ENCODE measurements around the gene RFX6. TPM values are rescaled to one million over a fixed set of nuclear protein-coding genes. Genes with fewer than 3 reads are reported as not detected.
"Not testable (repeated sequence)": the region's sequence is repeated elsewhere in the genome, so short reads cannot be mapped to it uniquely, and the experiment has no call there.

RFX6 gene
- total and polyA plus RNA-seq, 2 donors (not counting 1 experiment from before 2014, with no cell fraction given): not detected

DNA sequence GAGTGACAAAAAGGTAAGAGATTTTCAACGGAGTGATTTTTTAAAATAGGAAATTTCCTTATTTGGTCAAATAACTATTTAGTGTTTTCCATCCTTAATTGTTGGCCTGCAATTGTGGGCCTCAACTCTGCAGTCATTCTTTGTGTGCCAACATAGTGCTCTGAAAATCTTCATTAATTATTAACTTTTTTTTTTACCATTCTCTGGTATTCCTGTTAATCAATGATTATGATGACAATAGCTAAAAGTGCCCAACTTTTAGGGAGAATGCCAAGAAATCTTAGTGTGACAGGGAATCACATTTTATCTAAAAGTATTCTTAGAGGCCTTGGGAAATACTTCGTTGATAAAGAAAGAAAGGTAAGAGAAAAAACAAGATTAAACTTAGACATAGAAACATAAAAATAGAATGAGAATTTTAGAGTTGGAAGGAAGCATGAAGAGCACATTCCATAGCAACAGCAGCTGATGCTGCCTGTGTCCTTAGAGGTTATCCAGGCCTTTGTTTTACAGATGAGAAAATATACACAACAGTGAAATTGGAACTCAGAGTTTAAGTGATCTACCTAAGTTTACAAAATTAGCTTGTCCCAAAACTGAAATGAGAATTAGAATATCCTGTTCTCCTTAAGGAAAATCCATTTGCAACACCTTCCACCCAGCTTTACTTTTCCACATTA, 49.3 kb upstream of the RFX6 start:
- Histone ChIP-seq H4K20me1 (ENCODE audit: control insufficient read depth, insufficient read depth, low read length, poor library complexity, severe bottlenecking) (no peaks in the 10 kb centered on the region), H3K36me3 (replicated peaks in 1 of 2; ENCODE audit: control extremely low read depth in 1 of 2, control insufficient read depth in 1 of 2, extremely low read depth in 1 of 2, insufficient read depth in 2 of 2, low read length in 1 of 2) (no peaks in the 10 kb centered on the region), H2AFZ (ENCODE audit: insufficient read depth, low read depth, low read length, poor library complexity, severe bottlenecking) (no peak overlapping the region), H3K27ac (ENCODE audit: low read length in 2 of 2) (no peak overlapping the region), H3K27me3 (replicated peaks in 1 of 4; ENCODE audit: control extremely low read depth in 1 of 4, control insufficient read depth in 3 of 4, insufficient read depth in 4 of 4, low read length in 3 of 4) (no peaks in the 10 kb centered on the region), H3K4me3 (ENCODE audit: control extremely low read depth in 1 of 5, extremely low read depth in 1 of 5, insufficient read depth in 1 of 5, low read depth in 2 of 5, low read length in 4 of 5) (no peak overlapping the region), H3K9me3 (ENCODE audit: control extremely low read depth in 1 of 3, control insufficient read depth in 2 of 3, insufficient read depth in 1 of 3, low read length in 2 of 3) (peaks cover 0 to 2% (median 0%) of the 10 kb centered on the region in 3 donors), H3K4me1 (ENCODE audit: control insufficient read depth in 2 of 2, insufficient read depth in 2 of 2, low read length in 2 of 2) (no peaks in the 10 kb centered on the region), H3K4me2 (replicated peaks; ENCODE audit: low read depth, low read length, poor library complexity, severe bottlenecking) (no peak overlapping the region), H3K79me2 (ENCODE audit: control insufficient read depth, insufficient read depth, low read length) (no peaks in the 10 kb centered on the region), H3K9ac (ENCODE audit: low read length) (no peak overlapping the region)
- no peak for DNase-seq
- Mint-ChIP-seq H3K4me3 (no peak overlapping the region), H3K4me1 (no peaks in the 10 kb centered on the region), H3K27ac (no peak overlapping the region), H3K27me3 (no peaks in the 10 kb centered on the region), H3K9me3 (ENCODE audit: insufficient read depth) (peaks cover 10% of the 10 kb centered on the region)
- TF ChIP-seq, protein P1, sequence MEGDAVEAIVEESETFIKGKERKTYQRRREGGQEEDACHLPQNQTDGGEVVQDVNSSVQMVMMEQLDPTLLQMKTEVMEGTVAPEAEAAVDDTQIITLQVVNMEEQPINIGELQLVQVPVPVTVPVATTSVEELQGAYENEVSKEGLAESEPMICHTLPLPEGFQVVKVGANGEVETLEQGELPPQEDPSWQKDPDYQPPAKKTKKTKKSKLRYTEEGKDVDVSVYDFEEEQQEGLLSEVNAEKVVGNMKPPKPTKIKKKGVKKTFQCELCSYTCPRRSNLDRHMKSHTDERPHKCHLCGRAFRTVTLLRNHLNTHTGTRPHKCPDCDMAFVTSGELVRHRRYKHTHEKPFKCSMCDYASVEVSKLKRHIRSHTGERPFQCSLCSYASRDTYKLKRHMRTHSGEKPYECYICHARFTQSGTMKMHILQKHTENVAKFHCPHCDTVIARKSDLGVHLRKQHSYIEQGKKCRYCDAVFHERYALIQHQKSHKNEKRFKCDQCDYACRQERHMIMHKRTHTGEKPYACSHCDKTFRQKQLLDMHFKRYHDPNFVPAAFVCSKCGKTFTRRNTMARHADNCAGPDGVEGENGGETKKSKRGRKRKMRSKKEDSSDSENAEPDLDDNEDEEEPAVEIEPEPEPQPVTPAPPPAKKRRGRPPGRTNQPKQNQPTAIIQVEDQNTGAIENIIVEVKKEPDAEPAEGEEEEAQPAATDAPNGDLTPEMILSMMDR (IDR thresholded peaks at IDR 0.05): no peak
- no peak for TF ChIP-seq EZH2 (IDR thresholded peaks at IDR 0.05; ENCODE audit: borderline replicate concordance, insufficient read depth, low read depth, low read length, poor library complexity, severe bottlenecking)
- ChIA-PET CTCF (no interaction called here), POLR2A (no interaction called here)
- no peak for ATAC-seq (ENCODE audit: low read depth)
- WGBS (ENCODE audit: insufficient coverage): no CpG with 5 or more reads among the region's 2 CpGs
- intact Hi-C loops (cut with micrococcal nuclease): no loop called here

DNA sequence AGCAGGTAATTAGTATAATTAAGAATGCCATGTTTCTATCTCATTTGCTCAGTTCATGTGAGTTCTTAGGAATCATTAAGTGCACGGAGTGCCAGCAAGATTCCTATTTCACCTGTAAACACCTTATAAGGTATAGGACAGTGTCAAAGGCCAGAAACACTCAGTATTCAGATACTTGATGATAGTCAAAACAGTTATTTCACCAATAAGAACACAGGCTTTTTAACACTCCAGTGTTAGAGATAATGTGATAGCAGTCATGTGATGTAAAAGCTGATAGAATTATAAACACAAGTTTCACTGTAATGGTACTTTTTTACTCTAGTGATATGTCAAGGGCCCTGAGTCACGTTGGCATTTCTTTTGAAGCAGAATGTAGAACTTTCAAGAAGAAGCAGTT, 48.1 kb upstream of the RFX6 start, which contains the start of gene GPRC6A:
TSS of gene GPRC6A (minus strand) at position 101 of the 400 bp plus-strand sequence. CDS start at position 31, 70 bp downstream.
- Mint-ChIP-seq H3K9me3 (ENCODE audit: insufficient read depth) (peaks cover 6% of the 10 kb centered on the region), H3K4me3 (no peak within 1 kb of the TSS), H3K27me3 (peaks cover 2% of the 10 kb centered on the region), H3K27ac (no peak within 1 kb of the TSS), H3K4me1 (no peaks in the 10 kb centered on the region)
- ChIA-PET CTCF (no interaction called here), POLR2A (no interaction called here)
- Histone ChIP-seq H3K4me3 (ENCODE audit: control extremely low read depth in 1 of 5, extremely low read depth in 1 of 5, insufficient read depth in 1 of 5, low read depth in 2 of 5, low read length in 4 of 5) (no peak within 1 kb of the TSS), H3K36me3 (replicated peaks in 1 of 2; ENCODE audit: control extremely low read depth in 1 of 2, control insufficient read depth in 1 of 2, extremely low read depth in 1 of 2, insufficient read depth in 2 of 2, low read length in 1 of 2) (no peaks in the 10 kb centered on the region), H3K4me1 (ENCODE audit: control insufficient read depth in 2 of 2, insufficient read depth in 2 of 2, low read length in 2 of 2) (no peaks in the 10 kb centered on the region), H3K9ac (ENCODE audit: low read length) (no peak within 1 kb of the TSS), H3K27ac (ENCODE audit: low read length in 2 of 2) (no peak within 1 kb of the TSS), H4K20me1 (ENCODE audit: control insufficient read depth, insufficient read depth, low read length, poor library complexity, severe bottlenecking) (no peaks in the 10 kb centered on the region), H3K27me3 (replicated peaks in 1 of 4; ENCODE audit: control extremely low read depth in 1 of 4, control insufficient read depth in 3 of 4, insufficient read depth in 4 of 4, low read length in 3 of 4) (no peaks in the 10 kb centered on the region), H2AFZ (ENCODE audit: insufficient read depth, low read depth, low read length, poor library complexity, severe bottlenecking) (no peak within 1 kb of the TSS), H3K79me2 (ENCODE audit: control insufficient read depth, insufficient read depth, low read length) (no peaks in the 10 kb centered on the region), H3K4me2 (replicated peaks; ENCODE audit: low read depth, low read length, poor library complexity, severe bottlenecking) (no peak within 1 kb of the TSS), H3K9me3 (ENCODE audit: control extremely low read depth in 1 of 3, control insufficient read depth in 2 of 3, insufficient read depth in 1 of 3, low read length in 2 of 3) (no peaks in the 10 kb centered on the region)
- ATAC-seq (ENCODE audit: low read depth) (no peak), DNase-seq (no peak)
- intact Hi-C loops (cut with micrococcal nuclease): no loop called here
- TF ChIP-seq EZH2 (IDR thresholded peaks at IDR 0.05; ENCODE audit: borderline replicate concordance, insufficient read depth, low read depth, low read length, poor library complexity, severe bottlenecking): no peak
- TF ChIP-seq, protein P1 (IDR thresholded peaks at IDR 0.05): no peak
- WGBS (ENCODE audit: insufficient coverage): no CpG with 5 or more reads among the region's 2 CpGs

DNA sequence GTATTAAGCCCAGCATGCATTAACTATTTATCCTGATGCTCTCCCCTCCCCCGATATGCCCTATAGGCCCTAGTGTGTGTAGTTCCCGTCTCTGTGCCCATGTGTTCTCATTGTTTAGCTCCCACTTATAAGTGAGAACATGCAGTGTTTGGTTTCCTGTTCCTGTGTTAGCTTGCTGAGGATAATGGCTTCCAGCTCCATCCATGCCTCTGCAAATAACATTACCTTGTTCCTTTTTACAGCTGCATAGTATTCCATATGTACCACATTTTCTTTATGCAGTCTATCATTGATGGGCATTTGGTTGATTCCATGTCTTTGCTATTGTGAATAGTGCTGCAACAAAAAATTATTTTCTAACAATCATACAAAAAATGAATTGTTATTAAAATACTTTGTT, 42.5 kb upstream of the RFX6 start:
- DNase-seq; H2AFZ ChIP-seq (ENCODE audit: insufficient read depth, low read depth, low read length, poor library complexity, severe bottlenecking); H3K4me3 Mint-ChIP-seq; H3K4me2 ChIP-seq (replicated peaks; ENCODE audit: low read depth, low read length, poor library complexity, severe bottlenecking); H4K20me1 ChIP-seq (ENCODE audit: control insufficient read depth, insufficient read depth, low read length, poor library complexity, severe bottlenecking); intact Hi-C loops (cut with micrococcal nuclease); H3K4me3 ChIP-seq (ENCODE audit: control extremely low read depth in 1 of 5, extremely low read depth in 1 of 5, insufficient read depth in 1 of 5, low read depth in 2 of 5, low read length in 4 of 5); H3K4me1 Mint-ChIP-seq; H3K9me3 Mint-ChIP-seq (ENCODE audit: insufficient read depth); H3K79me2 ChIP-seq (ENCODE audit: control insufficient read depth, insufficient read depth, low read length); H3K27me3 ChIP-seq (replicated peaks in 1 of 4; ENCODE audit: control extremely low read depth in 1 of 4, control insufficient read depth in 3 of 4, insufficient read depth in 4 of 4, low read length in 3 of 4); CTCF ChIA-PET; H3K27ac ChIP-seq (ENCODE audit: low read length in 2 of 2); ATAC-seq (ENCODE audit: low read depth); H3K9me3 ChIP-seq (ENCODE audit: control extremely low read depth in 1 of 3, control insufficient read depth in 2 of 3, insufficient read depth in 1 of 3, low read length in 2 of 3); H3K4me1 ChIP-seq (ENCODE audit: control insufficient read depth in 2 of 2, insufficient read depth in 2 of 2, low read length in 2 of 2); H3K36me3 ChIP-seq (replicated peaks in 1 of 2; ENCODE audit: control extremely low read depth in 1 of 2, control insufficient read depth in 1 of 2, extremely low read depth in 1 of 2, insufficient read depth in 2 of 2, low read length in 1 of 2); H3K9ac ChIP-seq (ENCODE audit: low read length); POLR2A ChIA-PET; H3K27ac Mint-ChIP-seq: not testable (repeated sequence)
- peaks cover 14% of the 10 kb centered on the region for H3K27me3 Mint-ChIP-seq
- no CpG with 5 or more reads among the region's 2 CpGs for WGBS (ENCODE audit: insufficient coverage)

Measured in B cell (primary cell).